ENCODE data around the gene MYO1G.

MYO1G gene

DNA sequence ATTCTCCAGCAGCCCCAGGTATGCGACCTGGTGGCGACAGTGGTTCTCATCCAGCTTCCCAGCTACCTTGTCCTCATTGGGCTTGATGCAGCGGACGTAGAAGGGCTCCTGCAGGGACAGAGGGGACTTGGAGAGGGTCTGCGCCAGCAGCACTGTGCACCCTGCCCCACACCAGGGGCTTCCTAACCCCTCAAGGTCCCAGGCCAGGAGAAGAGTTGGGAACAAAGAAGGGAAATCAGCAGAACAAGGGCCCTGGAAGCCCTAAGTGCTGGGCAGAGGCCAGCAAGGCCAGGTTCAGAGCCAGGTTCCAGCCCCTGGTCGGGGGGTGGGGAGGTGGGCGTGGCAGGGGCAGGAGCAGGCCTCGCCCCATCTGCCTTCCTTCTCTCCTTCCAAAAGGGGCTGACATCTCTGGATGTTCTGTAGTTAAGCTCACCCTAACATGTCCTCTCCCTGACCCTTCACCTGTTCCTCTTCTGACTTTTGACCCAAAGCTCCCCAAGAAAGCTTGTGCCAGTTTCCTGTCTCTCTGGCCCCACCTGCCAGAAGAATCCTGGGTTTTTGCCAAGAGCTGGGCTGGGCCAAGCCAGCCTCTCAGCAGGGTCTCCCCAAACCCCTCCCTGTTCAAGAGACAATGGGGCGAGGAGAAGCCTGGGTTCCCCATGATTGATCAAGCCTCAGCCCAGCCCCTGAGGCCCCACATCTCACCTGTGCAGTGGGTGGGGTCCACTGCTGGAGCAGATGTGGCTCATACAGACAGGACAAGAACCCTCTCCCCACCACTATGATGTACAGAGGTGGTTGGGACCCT, 11.9 kb downstream of the MYO1G start:
- no peak for DNase-seq (ENCODE audit: low read depth)

DNA sequence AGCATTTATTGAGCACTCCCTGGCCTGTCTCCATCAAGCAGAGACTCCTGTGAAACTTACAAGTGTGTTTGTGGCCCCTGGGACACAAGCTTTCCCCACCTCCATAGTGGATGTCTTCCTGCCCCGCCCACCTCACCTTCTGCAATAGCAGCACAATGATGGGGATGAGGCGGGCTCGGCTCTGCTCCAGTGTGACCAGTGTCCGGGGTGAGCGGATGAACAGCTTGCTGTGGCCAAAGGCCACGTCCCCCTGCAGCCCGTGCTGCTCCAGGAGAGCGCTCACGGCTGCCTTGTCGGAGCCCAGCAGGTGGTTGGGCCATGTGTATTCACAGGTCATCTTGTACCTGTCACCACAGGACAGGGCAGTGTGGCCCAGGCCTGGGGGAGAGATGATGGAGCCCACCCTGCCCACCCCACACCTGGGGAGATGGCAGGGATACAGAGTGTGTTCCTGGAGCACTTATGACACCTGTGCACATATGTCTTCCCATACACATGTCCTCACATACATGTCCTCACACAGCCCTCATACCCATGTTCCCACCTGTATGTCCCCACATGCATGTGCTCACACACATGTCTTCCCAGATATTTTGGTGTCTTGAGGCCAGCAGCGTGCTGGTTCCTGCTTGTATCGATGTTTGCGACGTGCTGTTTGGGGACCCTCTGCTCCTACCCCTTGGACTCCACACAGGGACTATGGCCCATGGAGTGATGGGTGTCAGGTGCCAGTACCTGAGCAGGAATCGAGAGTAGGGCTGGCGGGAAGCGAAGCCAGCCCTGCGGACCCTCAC, 12.7 kb downstream of the MYO1G start:
- no peak for DNase-seq (ENCODE audit: low read depth)

DNA sequence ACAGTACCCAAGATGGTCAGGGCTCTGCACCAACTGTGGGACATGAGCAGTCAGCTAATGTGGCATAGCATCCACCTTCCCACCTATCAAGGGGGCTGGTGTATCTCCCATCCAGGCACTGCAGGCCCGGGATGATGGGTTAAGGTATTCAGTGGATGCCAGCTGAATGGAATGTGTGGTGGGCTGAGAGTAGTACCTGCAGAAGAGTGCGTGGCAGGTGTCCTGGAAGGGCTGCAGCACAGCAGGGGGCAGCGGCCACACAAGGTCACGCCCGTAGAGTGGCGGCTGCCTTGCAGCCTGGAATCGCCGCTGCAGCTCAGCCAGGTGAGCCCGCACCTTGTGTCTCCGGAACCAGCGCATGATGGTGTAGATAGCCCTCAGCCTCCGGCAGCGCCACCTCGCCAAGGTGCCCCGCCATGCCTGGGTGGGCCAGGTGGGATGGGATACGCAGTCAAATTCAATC, 13.3 kb downstream of the MYO1G start:
- DNase-seq (ENCODE audit: low read depth), result no peak

DNA sequence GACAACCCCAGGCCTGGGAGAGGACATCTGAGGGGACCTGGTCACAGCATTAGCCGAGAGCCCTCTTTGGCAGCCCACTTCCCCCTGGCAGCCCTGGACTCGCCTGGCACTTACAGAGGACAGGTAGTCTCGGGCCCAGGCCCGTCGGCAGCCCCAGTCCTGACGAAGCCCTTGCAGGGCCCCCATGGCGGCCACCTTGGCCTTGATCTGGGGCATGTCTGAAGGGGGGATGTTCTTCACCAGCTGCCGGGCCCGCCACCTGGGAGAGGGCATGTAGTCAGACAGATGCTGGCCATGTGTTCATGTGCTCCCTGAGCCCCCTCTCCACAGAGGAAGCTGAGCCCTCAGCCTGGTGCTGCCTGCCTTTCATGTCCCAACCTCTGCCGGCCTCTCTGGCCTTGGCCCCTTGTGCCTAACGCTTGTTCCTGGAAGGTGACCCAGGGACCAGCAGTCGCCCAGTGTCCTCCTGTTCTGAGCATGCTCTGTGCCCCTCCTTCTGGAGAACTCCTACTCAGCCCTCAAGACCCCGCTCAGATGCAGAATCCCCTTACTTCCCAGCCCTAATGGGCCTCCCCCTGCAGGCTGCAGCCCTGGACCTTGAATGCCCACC, 13.9 kb downstream of the MYO1G start:
- DNase-seq (ENCODE audit: low read depth), result no peak

DNA sequence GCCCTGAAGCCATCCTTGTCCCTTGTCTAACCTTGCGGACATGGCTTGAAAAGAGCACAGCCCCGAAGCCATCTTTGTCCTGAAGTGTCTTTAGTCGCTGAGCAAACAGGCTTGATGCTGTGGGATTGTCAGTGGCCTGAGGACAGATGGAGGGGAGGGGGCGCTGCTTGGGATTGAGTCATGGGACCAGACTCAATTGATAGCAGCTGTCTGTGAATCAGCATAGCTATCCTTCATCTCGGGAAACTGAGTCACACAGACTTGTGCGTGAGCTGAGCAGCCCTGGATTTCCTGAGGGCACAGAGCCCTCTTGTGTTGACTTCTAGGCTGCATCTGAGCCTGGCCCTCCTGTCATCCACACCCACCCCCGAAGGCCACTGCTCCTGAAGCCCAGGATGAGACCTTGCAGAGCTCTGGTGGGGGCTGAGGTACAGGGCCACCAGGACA, 14.4 kb downstream of the MYO1G start:
- no peak for DNase-seq (ENCODE audit: low read depth)

DNA sequence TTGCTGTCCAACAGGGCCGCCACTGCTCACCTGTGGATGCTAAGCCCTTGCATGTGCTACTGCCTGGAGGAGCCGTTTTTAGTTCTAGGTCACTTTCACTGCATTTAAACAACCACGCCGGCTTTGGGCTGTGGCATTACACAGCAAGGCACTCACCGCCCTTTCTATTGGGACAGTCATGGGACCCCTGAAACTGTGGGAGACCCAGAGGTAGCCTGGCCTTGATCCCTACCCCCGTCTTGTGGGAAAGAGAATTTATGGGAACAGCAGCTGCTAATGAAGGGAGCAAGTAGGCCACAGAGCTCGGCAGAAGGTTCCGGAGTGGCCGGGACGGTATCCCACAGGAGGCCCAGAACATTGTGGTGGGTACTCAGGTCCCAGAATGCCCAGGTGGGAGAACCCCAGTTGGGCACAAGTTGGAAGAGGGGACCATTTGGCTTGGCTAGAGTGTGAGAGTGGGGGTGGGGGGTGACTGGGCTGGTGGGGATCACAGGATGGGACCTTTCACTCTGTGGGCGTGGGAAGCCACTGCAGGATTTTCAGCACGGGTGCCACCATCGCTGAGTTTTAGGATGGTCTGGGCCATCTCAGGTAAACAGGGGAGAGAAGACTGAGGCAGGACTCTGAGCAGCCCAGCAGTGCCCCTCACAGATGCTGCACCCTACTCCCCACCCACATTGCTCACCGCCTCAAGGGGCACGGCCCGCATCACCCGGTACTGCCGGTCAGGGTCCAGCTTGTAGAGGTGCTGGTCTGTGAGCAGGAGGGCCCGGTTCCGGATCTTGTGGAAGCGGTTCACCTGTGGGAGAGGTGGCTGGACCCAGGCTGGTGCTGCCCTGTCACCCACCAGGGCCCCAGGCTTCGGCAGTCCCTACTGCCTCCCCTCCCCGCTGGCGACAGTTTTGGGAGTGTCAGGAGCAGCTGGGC, 15.2 kb downstream of the MYO1G start:
- DNase-seq (ENCODE audit: low read depth), result no peak

DNA sequence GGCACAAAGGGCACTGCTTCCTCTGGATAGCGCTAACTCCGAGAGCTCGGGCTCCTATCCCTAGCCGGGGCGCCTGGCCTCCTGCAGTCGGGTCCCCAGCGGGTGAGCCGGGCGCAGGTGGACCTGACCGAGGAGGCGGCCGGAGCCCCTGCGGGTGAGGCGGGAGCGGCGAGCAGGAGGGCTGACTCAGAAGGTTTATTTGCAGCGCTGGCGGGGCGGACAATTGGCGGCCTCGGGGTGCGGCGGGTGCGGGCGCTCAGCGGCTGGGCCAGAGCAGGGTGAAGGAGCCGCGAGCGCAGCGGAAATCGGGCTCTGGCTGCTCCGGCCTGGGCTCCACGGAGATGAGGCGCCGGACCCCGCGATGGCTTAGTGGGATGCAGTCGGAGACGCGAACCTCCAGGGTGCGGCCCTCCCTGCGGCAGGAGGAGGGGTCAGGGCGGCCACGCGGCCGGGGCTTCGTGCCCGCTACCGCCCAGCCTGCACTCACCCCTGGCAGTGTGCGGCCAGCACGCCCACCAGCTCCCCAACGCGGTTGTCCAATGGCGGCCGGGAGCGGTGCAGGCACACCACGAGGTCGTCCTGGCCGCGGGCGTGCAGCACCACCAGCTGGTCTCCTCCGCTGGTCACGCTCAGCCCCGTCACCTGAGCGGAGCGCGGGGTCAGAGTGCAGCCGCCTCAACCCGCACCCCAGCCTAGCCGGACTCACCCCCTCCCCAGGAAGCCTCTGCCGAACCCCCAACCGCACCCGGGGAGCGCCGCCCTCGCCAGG, 16.1 kb downstream of the MYO1G start:
- DNase-seq (ENCODE audit: low read depth), result no peak

DNA sequence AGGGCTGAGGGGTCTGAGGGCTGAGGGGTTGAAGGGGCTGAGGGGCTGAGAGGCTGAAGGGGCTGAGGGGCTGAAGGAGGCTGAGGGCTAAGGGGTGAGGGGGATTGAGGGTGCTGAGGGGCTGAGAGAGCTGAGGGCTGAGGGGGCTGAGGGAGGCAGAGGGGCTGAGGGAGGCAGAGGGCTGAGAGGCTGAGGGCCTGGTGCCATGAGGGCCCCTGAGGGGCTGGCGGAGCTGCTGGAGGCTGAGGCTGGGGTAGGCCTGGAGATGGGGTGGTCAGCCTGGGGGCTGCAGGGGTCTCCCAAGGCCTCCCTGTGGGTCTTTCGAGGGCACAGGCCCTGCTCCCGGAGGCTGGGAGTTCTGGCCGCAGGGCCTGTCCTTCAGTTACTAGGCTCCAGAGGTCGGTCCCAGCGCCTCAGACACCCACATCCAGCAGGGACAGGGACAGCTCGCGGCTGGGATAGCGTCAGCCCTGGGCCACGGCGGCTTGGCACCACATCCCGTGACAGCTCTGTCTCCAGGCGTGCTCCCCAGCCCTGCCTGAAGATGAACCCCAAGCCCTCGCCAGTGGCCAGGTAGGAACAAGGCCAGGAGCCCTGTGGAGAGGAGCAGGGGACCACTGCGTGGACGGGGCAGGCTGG, 16.9 kb downstream of the MYO1G start:
- DNase-seq (ENCODE audit: low read depth), result no peak

DNA sequence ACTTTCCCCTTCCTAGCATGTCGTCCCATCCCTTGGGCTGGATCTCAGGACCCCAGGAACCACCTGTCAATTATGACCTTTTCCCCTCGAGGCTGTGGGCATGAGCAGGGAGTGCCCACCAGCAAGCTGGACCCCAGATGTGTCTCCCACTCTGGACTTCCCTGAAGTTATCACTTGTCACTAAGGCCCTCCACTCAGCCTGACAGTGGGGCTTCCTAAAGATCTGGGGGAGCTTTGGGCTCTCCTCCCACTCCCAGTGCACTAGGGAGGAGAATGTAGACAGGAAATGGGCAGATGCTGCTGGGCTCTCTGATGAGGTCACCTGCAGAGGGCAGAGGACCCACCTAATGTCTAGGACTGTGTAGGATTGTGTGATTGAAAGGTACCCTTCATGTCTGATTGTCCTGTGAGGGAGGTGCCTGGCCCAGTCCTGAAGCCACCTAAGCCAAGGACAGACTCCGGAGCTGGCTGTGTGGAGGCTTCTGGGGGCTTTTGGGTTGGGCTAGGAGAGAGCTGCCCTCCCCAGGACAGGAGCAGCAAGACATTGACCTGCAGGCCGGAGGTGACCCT, 18.7 kb downstream of the MYO1G start:
- DNase-seq (ENCODE audit: low read depth), result no peak

DNA sequence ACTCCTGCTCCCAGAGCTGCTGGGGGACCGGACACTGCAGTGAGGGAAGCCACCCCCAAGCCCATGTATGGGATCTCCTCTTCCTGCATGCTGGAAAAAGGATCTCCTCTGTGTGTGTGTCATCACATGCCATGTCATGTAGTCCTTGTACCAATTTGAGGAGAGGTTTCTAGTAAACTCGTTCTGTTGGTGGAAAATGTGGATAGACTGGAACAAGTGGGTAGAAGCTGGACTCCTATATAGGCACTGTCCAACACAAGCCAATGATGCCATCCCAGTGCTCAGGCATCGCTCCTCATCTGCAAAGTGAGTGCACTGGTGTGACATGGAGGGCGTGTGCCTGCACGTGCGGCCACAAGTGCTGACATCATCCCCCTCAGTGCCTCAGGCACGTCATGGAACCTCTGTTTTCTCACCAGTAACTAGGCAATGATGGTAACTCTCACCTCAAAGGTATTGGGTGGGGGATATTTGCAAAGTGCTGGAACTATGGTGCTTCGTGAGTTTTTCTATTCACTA, 19.3 kb downstream of the MYO1G start:
- DNase-seq (ENCODE audit: low read depth), result no peak

DNA sequence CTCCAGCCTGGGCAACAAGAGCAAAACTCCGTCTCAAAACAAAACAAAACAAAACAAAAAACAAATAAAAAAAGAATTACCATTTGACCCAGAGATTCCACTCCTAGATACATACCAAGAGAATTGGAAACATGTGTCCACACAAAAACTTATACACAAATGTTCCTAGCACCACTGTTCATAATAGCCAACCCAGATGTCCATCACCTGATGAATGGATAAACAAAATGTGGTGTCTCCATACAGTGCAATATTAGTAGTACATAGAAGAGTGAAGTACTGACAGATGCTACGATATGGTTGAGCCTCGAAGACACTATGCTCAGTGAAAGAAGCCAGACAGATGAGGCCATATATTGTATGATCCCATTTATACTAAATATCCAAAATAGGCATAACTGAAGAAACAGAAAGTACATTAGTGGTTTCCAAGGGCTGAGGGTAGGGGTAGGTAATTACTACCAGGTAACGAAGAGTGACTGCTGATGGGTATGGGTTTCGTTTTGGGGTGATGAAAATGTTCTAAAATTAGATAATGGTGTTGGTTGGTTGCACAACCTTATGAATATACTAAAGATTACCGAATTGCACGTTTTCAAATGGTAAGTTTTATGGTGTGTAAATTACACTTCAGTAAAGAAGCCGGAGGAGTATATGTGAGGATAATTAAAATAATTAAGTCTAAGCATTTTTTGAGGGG, 20.0 kb downstream of the MYO1G start:
- DNase-seq (ENCODE audit: low read depth), result no peak

DNA sequence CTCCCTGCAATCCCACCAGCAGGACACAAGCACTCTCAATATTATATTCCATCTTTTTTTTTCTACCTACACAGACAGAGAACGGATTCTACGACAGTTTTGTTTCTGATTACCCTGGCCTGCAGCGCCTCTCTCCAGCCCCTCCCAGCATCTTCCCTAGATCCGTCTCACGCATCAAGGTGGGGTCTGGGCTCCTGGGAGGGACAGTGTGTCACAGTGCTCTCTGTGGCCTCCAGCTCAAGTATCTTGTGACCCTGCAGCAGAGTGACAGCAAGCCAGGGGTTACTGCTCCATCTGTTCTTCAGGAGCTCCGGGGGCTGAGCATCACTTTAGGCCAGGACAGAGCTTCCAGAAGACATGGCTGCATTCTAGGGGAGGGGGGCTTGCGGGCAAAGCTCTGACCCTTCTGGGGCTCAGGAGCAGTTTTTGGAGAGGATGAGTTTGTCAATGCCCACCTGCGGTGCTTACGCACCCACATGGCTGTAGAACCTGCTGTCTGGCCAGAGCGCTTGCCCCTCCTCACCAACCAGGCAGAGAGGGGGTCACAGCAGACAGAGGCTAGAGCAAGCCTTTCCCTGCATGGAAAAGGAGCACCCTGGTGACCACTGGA, 22.6 kb downstream of the MYO1G start:
- no peak for DNase-seq (ENCODE audit: low read depth)

DNA sequence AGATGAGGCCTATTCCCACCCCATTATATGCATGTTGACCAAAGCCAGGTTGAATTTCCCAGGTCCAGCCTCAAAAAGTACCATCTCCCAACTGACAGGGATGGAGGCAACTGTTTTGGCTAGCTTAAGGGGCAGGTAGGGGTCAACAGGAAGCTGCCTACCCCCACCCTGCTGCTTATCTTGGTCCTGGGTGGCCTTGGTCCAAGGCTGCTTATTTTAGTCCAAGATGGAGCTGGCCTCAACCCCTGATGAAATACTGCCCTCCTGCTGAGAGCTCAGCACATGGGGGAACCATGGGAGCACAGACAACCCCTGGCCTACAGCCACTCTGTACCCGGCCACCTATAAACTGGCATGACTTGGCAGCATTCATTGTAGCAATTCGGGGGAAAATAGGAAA, 23.1 kb downstream of the MYO1G start:
- DNase-seq (ENCODE audit: low read depth), result no peak

DNA sequence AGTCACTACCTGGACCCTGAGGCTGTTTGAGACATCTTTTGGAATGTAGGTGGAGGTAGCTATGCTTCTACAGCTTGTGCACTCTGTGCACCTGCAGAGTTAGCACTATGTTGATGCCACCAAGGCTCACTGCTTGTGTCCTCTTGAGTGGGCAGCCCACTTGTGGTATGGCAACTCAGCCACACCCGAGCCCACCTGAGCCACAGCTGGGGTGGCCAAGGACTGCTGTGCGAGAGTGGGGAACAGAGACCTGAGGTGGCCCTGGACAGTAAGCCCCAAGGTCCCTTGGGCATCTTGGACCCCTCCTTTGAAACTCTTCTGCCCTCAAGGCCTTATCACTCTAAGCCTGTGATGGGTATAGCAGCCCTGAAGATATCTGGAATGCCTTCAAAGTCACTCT, 25.7 kb downstream of the MYO1G start:
- no peak for DNase-seq (ENCODE audit: low read depth)

DNA sequence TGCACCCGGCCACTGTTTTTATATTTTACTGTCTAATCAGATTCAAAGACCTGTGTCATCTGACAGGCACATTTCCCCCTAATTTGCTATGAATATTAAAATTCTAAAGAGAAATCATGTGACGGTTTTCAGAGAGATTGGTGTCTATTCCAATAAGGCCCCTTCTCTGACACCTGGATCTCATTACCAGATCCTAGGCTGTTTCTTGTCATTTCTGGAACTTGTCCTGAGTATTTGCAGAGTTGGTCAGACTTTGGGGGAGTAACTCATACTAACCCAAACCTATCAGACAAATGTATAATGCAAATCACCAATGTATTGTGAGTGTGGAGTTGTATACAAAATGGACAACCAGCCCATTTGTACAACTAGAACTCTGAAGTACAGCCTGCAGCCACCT, 29.5 kb downstream of the MYO1G start:
- no peak for DNase-seq (ENCODE audit: low read depth)

DNA sequence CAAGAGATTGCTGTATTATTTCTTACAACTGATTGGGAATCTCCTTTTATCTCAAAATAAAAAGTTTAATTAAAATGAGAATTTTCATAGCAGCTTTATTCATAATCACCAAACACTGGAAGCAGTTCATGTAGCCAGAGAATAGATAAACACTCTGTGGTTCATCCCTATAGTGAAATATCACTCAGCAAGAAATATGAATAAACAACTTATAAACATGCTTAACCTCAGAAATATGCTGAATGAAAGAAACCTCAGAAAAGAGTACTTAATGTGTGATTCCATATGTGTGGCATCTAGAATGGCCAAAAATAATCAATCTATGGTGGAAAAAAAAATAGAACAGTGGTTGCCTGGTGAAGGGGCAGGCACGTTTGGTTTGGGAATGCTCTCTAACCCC, 33.3 kb downstream of the MYO1G start:
- no peak for DNase-seq (ENCODE audit: low read depth)

DNA sequence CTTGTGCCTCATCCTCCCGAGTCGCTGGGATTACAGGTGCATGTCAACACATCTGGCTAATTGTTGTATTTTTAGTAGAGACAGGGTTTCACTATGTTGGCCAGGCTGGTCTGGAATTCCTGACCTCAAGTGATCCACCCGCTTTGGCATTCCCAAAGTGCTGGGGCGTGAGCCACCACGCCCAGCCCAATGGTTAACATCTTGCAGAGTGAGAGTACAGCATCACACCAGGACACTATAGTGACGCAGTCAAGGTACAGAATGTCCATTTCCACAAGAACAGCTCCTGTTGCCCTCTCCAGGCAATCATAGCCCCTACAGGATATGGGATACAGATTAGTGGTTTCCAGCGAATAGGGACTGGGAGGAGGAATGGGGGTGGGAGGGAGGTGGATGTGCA, 34.0 kb downstream of the MYO1G start:
- no peak for DNase-seq (ENCODE audit: low read depth)

DNA sequence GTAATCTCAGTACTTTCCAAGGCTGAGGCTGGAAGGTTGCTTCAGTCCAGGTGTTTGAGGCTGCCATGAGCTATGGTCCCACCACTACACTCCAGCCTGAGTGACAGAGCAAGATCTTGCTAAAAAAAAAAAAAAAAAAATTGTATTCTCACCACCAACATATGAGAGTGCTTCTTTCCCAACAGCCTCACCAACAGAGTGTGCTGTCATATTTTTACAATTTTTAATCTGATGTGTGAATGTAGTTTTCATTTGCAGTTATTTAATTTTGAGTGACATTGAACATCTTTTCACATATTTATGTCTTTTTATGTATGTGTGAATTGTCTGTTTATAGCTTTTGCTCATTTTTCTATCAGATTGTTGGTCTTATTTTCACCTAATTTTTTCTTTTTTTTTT, 35.2 kb downstream of the MYO1G start:
- no peak for DNase-seq (ENCODE audit: low read depth)

DNA sequence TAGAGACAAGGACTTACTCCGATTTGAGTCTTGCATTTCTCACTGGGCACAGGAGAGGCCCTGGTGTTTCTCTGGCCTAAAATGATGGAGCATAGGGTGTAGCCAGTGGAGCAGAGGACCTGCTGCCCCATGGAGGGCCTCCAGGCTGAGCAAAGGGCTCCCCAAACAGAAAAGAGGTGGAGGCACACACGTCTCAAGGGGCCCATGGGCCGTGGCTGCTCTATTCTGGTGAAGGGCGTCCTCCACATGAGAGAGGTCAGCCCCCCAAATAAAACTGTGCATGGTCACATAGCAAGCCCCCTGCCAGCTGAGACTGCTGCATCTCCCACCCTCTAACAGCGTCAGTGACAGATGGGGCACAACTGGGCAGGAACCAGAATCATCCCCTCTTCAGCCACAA, 41.4 kb downstream of the MYO1G start:
- DNase-seq (ENCODE audit: low read depth), result no peak

Measured in stromal cell of bone marrow (primary cell).